Lung (tissue), 12 donors: Measurements from ENCODE around the gene CACNA1C. TPM values are rescaled to one million over a fixed set of nuclear protein-coding genes. Genes with fewer than 3 reads are reported as not detected.
A peak's percentile ranks its signal among the peaks of the same experiment; 100 is the strongest.

Experiments
- ATAC-seq: fragments of 200-7000 bp; cut with Tn5 transposase; one replicate; pipeline ENCODE4 v1.9.1; 2020; ENCODE audit warnings: moderate number of reproducible peaks; ENCODE audit not compliant: insufficient read depth, low FRiP score
- DNase-seq, 3 donors: peaks; one replicate each; pipeline ENCODE4 v3.0.0-alpha.2; 2013 to 2017
- H3K27ac ChIP-seq, 2 donors: one replicate each; pipeline ENCODE4 v1.5.1; 2013; ENCODE audit warnings: mild to moderate bottlenecking in 2 of 2, moderate library complexity in 2 of 2, control low read depth in 1 of 2, inconsistent platforms in 1 of 2, low read depth in 1 of 2, low read length in 1 of 2
- H3K27me3 ChIP-seq, 3 donors: one replicate each; pipeline ENCODE4 v1.5.1; 2013; ENCODE audit warnings: low read length in 2 of 3; ENCODE audit not compliant: control insufficient read depth in 3 of 3, insufficient read depth in 3 of 3
- H3K36me3 ChIP-seq, 4 donors: one replicate each; pipeline ENCODE4 v1.5.1; 2013; ENCODE audit warnings: low read length in 4 of 4, mild to moderate bottlenecking in 1 of 4, moderate library complexity in 1 of 4; ENCODE audit not compliant: control insufficient read depth in 4 of 4, insufficient read depth in 4 of 4
- H3K4me1 ChIP-seq, 5 donors: one replicate each; pipeline ENCODE4 v1.5.1; 2013; ENCODE audit warnings: low read length in 5 of 5, mild to moderate bottlenecking in 2 of 5, moderate library complexity in 1 of 5; ENCODE audit not compliant: control insufficient read depth in 5 of 5, insufficient read depth in 5 of 5
- H3K4me3 ChIP-seq: one replicate; pipeline ENCODE4 v1.5.1; 2013; ENCODE audit warnings: mild to moderate bottlenecking, control low read depth, moderate library complexity
- H3K9ac ChIP-seq, 2 donors: one replicate each; pipeline ENCODE4 v1.5.1; 2013; ENCODE audit warnings: low read length in 2 of 2, control low read depth in 1 of 2; ENCODE audit not compliant: insufficient read depth in 1 of 2
- H3K9me3 ChIP-seq, 4 donors: one replicate each; pipeline ENCODE4 v1.5.1; 2013; ENCODE audit warnings: low read length in 3 of 4, mild to moderate bottlenecking in 1 of 4, moderate library complexity in 1 of 4; ENCODE audit not compliant: control insufficient read depth in 4 of 4, insufficient read depth in 3 of 4
- WGBS, 2 donors: extraction: QIAGEN DNeasy Blood & Tissue Kit; methylation state at CpG; one replicate each; pipeline ENCODE4 v1.1.7; 2013; 5-methylcytosine and 5-hydroxymethylcytosine counted together
- polyA plus RNA-seq, 2 donors: library from polyadenylated mRNA; stranded (reverse); fragments of 200-250 nt; gene quantifications; one replicate each; pipeline ENCODE4 v1.2.1, GENCODE V29; 2013
- total RNA-seq, 2 donors: library from RNA; depleted of rRNA in 1 of 2; stranded (reverse); fragments of >200 nt in 1 of 2; gene quantifications; one replicate each; pipeline ENCODE4 v1.2.1, GENCODE V29; 2014 to 2021
- TF ChIP-seq, protein P1 (sequence below): IDR thresholded peaks from 2 replicates; pipeline ENCODE4 v1.5.1; 2012; ENCODE audit warnings: mild to moderate bottlenecking; ENCODE audit errors: control extremely low read depth, extremely low read depth
- donor health status: control.
- donor health status: control.
- donor health status: Bipolar disorder and iron deficiency.
- donor health status: healthy.
- donor health status: DM: yes; HTN: yes; CAD: no.

CACNA1C gene
- total and polyA plus RNA-seq, 4 donors, result 3.2 to 17.5 (median 7.5) TPM

DNA sequence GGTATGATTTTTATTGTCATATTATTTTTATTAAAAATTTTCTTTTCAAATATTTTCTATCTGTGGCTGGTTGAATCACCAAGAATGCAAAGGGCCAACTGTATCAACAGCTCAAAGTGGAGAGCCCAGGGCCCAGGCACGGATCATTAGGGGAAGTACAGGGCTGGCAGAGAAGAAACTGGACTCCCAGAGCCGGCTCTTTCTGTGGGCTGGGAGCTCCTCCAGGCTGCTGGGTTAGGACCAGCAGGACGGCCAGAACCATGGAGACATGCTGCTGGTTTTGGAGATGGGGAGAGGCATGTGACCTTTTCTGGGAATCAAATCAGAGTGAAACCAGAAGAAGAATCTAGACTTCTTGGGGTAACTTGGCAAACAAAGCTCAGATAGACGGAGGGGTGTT lies 220.5 kb downstream of the CACNA1C start:
- Histone ChIP-seq H3K9me3 (no peaks in the 10 kb centered on the region), H3K9ac (no peak overlapping the region), H3K4me1 (peaks cover 0 to 9% (median 0%) of the 10 kb centered on the region in 5 donors), H3K27me3 (no peaks in the 10 kb centered on the region), H3K36me3 (no peaks in the 10 kb centered on the region), H3K27ac (no peak overlapping the region), H3K4me3 (no peak overlapping the region)
- no peak for ATAC-seq
- TF ChIP-seq, protein P1, sequence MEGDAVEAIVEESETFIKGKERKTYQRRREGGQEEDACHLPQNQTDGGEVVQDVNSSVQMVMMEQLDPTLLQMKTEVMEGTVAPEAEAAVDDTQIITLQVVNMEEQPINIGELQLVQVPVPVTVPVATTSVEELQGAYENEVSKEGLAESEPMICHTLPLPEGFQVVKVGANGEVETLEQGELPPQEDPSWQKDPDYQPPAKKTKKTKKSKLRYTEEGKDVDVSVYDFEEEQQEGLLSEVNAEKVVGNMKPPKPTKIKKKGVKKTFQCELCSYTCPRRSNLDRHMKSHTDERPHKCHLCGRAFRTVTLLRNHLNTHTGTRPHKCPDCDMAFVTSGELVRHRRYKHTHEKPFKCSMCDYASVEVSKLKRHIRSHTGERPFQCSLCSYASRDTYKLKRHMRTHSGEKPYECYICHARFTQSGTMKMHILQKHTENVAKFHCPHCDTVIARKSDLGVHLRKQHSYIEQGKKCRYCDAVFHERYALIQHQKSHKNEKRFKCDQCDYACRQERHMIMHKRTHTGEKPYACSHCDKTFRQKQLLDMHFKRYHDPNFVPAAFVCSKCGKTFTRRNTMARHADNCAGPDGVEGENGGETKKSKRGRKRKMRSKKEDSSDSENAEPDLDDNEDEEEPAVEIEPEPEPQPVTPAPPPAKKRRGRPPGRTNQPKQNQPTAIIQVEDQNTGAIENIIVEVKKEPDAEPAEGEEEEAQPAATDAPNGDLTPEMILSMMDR, result peak; percentile 2
- WGBS, 2 donors, result 63 to 72% methylated on average over 4 of the region's 4 CpGs
- no peak for DNase-seq

DNA sequence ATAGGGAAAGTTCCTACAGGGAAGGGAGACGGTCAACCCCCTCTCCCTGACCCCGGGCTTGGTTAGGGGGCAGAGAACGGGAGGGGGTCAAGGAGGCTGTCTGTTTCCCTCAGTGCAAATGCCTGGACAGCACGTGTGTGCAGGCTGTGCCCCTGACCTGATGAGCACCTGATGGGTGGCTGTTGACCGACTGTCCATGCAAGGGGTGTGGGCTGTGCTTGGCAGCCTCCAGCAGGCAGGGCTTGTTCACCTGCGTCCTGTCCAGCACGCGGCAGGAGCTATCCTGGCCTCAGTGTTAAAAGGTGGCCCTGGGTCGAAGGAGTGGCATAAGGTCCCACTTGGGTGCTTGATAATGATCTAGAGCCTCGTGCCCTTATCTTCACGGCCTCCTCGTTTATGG lies 221.0 kb downstream of the CACNA1C start:
- Histone ChIP-seq H3K27ac (no peak overlapping the region), H3K36me3 (no peaks in the 10 kb centered on the region), H3K27me3 (no peaks in the 10 kb centered on the region), H3K9ac (no peak overlapping the region), H3K4me1 (peaks cover 0 to 9% (median 0%) of the 10 kb centered on the region in 5 donors), H3K9me3 (no peaks in the 10 kb centered on the region), H3K4me3 (no peak overlapping the region)
- DNase-seq (no peak), ATAC-seq (no peak)
- WGBS, 2 donors, result 81 to 93% methylated on average over 12 of the region's 12 CpGs
- TF ChIP-seq, protein P1, result no peak

DNA sequence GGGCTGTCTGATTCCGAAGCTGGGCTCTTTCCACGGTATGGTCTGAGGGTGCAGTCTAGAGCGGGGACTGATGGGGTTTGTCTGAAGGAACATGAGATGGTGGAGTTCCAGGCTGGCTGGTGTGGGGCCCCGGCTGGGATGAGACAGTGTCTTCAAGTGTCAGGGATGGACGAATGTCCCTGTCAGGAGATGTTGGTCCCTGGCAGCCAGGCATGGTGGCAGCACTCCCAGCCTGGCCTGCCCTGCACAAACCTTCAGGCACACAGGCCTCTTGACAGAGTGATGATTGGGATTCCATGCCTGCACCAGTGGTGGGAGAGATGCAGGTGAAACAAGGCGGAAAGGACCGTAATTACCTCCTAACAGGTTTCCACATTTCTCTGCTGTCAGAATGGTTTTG lies 221.9 kb downstream of the CACNA1C start:
- no peaks in the 10 kb centered on the region for H3K36me3 ChIP-seq
- no peak for ATAC-seq
- H3K9me3 ChIP-seq, result no peaks in the 10 kb centered on the region
- 91 to 98% methylated on average over 7 of the region's 7 CpGs for WGBS, 2 donors
- TF ChIP-seq, protein P1, result no peak
- no peak overlapping the region for H3K9ac ChIP-seq
- no peak overlapping the region for H3K4me3 ChIP-seq
- H3K27ac ChIP-seq, result no peak overlapping the region
- H3K4me1 ChIP-seq, result peaks cover 0 to 6% (median 0%) of the 10 kb centered on the region in 5 donors
- DNase-seq, result no peak
- no peaks in the 10 kb centered on the region for H3K27me3 ChIP-seq
